HEK293 (cell line): ENCODE measurements around the gene MRPL39.

ENCODE experiments used
- CTCF ChIA-PET: fragments of 350-600 bp; formaldehyde crosslinking; extraction: SDS; loops from one replicate; lab custom pipeline; 2021; ENCODE audit warnings: antibody characterized with exemption; lab: Yijun Ruan, JAX
- POLR2A ChIA-PET: fragments of 300-600 bp; formaldehyde crosslinking; extraction: SDS; loops from one replicate; lab custom pipeline; 2020; ENCODE audit warnings: antibody characterized with exemption, inconsistent platforms; lab: Yijun Ruan, JAX
- H3K27ac ChIP-seq: fragments of 200-500 bp; sonication (Bioruptor generic); 2 replicates; pipeline ENCODE4 v1.5.1; 2014; ENCODE audit warnings: low read depth, low read length, control low read depth, inconsistent platforms; ENCODE audit errors: extremely low read depth
- H3K36me3 ChIP-seq, 2 experiments: fragments of 200-500 bp in 1 of 2; sonication (Bioruptor generic) in 1 of 2; 1 replicate in 1 of 2; 2 replicates in 1 of 2; pipeline ENCODE4 v1.5.1; 2014 to 2017; ENCODE audit warnings: inconsistent platforms in 2 of 2, low read length in 2 of 2; ENCODE audit not compliant: control insufficient read depth in 2 of 2, insufficient read depth in 1 of 2
- H3K4me1 ChIP-seq: fragments of 200-500 bp; sonication (Bioruptor generic); 2 replicates; pipeline ENCODE4 v1.5.1; 2014; ENCODE audit warnings: mild to moderate bottlenecking, low read length, inconsistent platforms; ENCODE audit not compliant: control insufficient read depth, insufficient read depth
- H3K4me3 ChIP-seq: 2 replicates; pipeline ENCODE4 v1.5.1; 2011; ENCODE audit warnings: low read depth, mild to moderate bottlenecking, control low read depth, low read length, moderate library complexity
- H3K9me3 ChIP-seq: fragments of 200-500 bp; sonication (Bioruptor generic); 2 replicates; pipeline ENCODE4 v1.5.1; 2014; ENCODE audit warnings: low read depth, low read length, inconsistent platforms; ENCODE audit not compliant: control insufficient read depth, insufficient read depth
- ZNF248 ChIP-seq: fragments of 450-650 bp; formaldehyde crosslinking; IDR thresholded peaks from 2 replicates; pipeline ENCODE4 v1.5.1; 2017; ENCODE audit warnings: missing biosample characterization, missing genetic modification characterization
- ZNF792 ChIP-seq: fragments of 450-650 bp; formaldehyde crosslinking; IDR thresholded peaks from 2 replicates; pipeline ENCODE4 v1.5.1; 2016; ENCODE audit warnings: missing biosample characterization, missing genetic modification characterization

MRPL39 gene

GRCh38 chr21:25535849-25536248 is 71.4 kb downstream of the MRPL39 start:
- Histone ChIP-seq H3K36me3 (peaks cover 0 to 8% of the 10 kb centered on the region in 2 experiments; a peak in 1 of 3 replicates), H3K4me3 (no peak overlapping the region), H3K9me3 (peaks cover 2% of the 10 kb centered on the region; the same call in 1 of the 2 replicates)
- ChIA-PET CTCF (interaction anchor here (0.7 kb wide), 1 partner anchor 14 kb away, joined by 4 read pairs; no protein-coding TSS in a partner anchor), POLR2A (no interaction called here)
- TF ChIP-seq ZNF792 (tag by site-specific recombination) (no peak), ZNF248 (tag by site-specific recombination) (no peak)
- TF ChIP-seq, all 188 proteins: peak for 0
- no peak overlapping the region for H3K27ac ChIP-seq
- H3K4me1 ChIP-seq, result no peaks in the 10 kb centered on the region
